ENCODE results near the gene RNF152.

- TF ChIP-seq, protein P1, sequence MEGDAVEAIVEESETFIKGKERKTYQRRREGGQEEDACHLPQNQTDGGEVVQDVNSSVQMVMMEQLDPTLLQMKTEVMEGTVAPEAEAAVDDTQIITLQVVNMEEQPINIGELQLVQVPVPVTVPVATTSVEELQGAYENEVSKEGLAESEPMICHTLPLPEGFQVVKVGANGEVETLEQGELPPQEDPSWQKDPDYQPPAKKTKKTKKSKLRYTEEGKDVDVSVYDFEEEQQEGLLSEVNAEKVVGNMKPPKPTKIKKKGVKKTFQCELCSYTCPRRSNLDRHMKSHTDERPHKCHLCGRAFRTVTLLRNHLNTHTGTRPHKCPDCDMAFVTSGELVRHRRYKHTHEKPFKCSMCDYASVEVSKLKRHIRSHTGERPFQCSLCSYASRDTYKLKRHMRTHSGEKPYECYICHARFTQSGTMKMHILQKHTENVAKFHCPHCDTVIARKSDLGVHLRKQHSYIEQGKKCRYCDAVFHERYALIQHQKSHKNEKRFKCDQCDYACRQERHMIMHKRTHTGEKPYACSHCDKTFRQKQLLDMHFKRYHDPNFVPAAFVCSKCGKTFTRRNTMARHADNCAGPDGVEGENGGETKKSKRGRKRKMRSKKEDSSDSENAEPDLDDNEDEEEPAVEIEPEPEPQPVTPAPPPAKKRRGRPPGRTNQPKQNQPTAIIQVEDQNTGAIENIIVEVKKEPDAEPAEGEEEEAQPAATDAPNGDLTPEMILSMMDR (IDR thresholded peaks at IDR 0.05) = no peak
- no peak for TF ChIP-seq EP300 (IDR thresholded peaks at IDR 0.05)
- no peak for TF ChIP-seq POLR2A (IDR thresholded peaks at IDR 0.05)
These were observed 29.6 kb upstream of the RNF152 start for GRCh38 chr18:61922435-61922834.
